Measurements from ENCODE around the gene SNAP29.
"Not testable (repeated sequence)": the region's sequence is repeated elsewhere in the genome, so short reads cannot be mapped to it uniquely, and the experiment has no call there.

Gene SNAP29

GRCh38 chr22:20858615-20859416 is at the start of gene SNAP29, which contains the start of gene PI4KA:
SNAP29 (plus strand) TSS chr22:20859007; CDS start chr22:20859111, 104 bp downstream.
PI4KA (minus strand) TSS chr22:20858811; CDS start chr22:20858725, 86 bp downstream.
- peak; percentile 96 to 97 for DNase-seq (ENCODE audit: low read depth in 2 of 2)

DNA sequence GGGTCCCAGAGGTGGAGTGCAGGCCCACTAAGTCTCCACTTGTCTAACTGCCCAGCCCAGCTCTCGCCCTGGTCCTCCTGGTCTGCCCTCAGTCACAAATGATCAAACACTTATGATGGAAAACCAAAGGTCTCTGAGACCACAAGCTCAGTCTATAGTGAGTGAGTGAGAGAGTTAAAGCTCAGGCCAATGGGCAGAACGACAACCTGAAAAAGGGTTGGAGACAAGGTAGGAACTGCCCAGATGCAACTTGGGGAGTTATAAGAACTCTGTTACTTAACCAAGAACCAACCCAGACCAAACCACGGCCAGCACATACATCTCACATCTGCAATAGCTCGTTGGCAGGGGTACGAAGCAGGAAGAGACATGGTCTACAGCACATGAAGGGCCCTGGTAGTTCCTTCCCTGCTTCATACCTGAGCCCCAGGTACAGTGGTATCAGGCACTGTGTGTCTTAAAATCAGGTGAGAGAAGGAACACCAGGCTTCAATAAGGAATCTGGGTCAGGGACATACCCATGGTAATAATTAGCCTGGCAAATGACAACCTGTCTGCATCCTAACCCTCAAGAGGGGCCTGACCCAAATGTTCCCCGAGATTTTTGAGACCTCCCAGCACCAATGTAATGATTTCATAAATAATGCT is 49.1 kb upstream of the SNAP29 start:
- DNase-seq (ENCODE audit: low read depth in 2 of 2): no peak

DNA sequence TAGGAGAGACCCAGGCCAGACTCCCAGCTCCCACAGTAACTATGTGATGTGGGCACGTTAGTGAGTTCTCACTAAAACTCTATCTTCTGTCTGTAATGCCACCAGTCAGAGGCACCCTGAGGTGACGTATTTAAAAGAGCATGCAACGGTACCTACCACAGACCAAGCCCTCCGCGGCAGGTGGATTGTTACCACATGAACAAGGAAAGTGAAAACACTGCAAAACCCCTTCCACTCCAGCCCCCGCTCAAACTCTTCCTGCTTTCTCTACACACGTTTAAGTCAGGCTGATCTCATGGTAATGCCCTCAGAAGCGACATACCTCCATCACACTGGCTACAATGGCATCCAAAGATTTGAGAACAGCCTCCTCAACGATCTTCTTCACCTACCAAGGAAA is 48.2 kb upstream of the SNAP29 start:
- DNase-seq (ENCODE audit: low read depth in 2 of 2): no peak

GRCh38 chr22:20811171-20811570 is 47.6 kb upstream of the SNAP29 start:
- no peak for DNase-seq (ENCODE audit: low read depth in 2 of 2)

- DNase-seq (ENCODE audit: low read depth in 2 of 2): no peak
Observed at GRCh38 chr22:20811971-20812660, 46.7 kb upstream of the SNAP29 start.

GRCh38 chr22:20813056-20813455 is 45.8 kb upstream of the SNAP29 start:
- no peak for DNase-seq (ENCODE audit: low read depth in 2 of 2)

DNA sequence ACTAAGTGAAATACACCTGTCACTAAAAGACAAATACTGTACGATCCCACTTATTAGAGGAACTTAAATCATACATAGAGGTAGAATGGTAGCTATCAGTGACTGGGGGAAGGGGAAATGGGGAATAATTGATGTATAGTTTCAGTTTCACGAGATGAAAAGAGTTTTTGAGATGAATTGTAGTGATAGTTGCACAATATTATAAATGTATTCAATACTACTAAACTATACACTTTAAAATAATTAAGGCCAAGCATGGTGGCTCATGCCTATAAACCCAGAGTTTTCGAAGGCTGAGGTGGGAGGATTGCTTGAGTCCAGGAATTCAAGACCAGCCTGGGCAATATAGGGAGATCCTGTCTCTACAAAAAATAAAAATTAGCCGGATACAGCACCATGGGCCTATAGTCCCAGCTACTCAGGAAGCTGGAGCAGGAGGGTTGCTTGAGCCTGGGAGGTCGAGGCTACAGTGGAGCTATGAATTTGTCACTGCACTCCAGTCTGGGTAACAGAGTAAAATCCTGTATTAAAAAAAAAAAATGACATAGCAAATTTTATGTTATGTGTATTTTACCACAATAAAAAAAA is 44.5 kb upstream of the SNAP29 start:
- no peak for DNase-seq (ENCODE audit: low read depth in 2 of 2)

DNA sequence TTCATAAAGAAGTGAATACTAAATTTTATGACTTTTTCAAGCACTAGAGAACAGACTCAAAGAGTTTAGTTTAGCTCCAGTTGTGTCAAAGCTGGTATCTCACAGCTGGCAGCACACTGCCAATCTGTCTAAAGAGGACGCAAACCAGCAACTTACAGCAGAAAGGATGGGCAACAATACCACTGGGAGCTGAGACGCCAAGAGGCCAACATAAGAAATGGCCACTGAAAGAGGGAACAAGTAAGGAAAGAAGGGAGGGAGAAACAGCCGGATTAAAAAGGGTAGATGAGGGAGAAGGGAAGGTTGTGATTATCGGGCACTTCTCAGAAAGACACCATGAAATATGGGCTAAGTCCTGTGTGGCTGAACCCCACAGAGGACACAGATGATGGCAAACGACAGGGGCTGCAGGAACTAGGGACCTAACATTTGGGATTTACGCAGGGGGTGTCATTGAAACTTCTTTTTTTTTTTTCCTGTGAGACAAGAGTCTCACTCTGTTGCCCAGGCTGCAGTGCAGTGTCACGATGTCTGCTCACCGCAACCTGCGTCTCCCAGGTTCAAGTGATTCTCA is 43.2 kb upstream of the SNAP29 start:
- no peak for DNase-seq (ENCODE audit: low read depth in 2 of 2)

GRCh38 chr22:20816559-20816958 is 42.2 kb upstream of the SNAP29 start:
- no peak for DNase-seq (ENCODE audit: low read depth in 2 of 2)

- no peak for DNase-seq (ENCODE audit: low read depth in 2 of 2)
Observed at GRCh38 chr22:20818471-20818870, 40.3 kb upstream of the SNAP29 start.

GRCh38 chr22:20819471-20819870 is 39.3 kb upstream of the SNAP29 start:
- no peak for DNase-seq (ENCODE audit: low read depth in 2 of 2)

DNA sequence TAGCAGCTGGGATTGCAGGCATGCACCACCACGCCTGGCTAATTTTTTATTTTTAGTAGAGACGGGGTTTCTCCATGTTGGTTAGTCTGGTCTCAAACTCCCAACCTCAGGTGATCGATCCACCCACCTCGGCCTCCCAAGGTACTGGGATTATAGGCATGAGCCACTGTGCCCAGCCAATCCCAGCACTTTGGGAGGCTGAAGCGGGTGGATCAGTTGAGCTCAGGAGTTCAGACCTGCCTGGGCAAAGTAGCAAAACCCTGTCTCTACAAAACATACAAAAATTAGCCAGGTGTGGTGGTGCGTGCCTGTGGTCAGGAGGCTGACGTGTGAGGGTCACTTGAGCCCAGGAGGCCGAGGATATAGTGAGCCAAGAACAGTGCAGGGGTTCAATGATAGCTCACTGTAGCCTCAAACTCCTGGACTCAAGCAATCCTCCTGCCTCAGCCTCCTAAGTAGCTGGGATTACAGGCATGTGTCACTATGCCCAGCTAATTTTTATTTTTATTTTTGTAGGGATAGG is 37.0 kb upstream of the SNAP29 start:
- not testable (repeated sequence) for DNase-seq (ENCODE audit: low read depth in 2 of 2)

DNA sequence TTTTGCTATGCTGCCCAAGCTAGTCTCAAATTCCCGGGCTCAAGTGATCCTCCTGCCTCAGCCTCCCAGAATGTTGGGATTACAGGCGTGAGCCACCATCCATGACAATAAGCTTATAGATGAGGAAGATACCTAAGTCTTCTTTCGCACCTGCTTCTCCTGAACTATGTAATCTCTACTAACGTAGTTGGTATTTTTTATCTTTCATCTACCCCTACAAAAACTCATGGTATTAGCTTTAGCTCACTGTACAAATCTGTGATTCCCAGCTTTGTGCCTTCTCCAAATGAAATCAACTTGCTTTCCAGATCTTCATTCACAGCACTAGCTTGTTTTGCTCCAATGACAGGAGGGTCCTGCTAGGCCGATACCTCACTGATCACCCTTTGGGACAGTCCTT is 36.6 kb upstream of the SNAP29 start:
- no peak for DNase-seq (ENCODE audit: low read depth in 2 of 2)

DNA sequence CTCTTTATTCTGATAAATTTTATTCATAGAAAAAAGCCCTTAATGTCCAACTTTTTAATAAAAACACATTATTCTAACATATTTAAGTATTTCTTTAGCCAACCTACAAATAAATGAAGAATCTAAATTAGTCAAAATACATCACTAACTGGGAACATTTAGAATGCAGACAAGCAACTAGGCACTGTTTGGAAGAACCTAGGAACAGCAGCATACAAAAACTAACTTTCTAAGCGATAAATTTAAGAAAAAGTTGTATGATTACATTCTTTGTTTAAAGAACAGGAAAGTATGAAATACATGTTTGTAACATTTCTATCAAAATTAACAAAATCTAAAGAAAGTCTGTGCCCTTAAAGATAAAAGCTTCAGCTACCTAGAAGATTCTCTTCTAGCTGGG is 35.5 kb upstream of the SNAP29 start:
- DNase-seq (ENCODE audit: low read depth in 2 of 2): no peak

DNA sequence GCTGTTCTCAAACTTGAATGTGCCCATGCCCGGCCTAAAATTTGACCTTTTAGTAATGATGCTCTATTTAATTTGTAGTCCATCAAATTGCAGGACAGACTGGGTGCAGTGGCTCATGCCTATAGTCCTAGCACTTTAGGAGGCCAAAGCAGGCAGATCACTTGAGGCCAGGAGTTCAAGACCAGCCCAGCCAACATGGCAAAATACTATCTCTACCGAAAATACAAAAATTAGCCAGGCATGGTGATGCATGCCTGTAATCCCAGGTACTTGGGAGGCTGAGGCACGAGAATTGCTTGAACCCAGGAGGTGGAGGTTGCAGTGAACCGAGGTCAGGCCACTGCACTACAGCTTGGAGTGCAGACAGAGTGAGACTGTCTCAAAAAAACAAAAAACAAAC is 33.6 kb upstream of the SNAP29 start:
- not testable (repeated sequence) for DNase-seq (ENCODE audit: low read depth in 2 of 2)

- no peak for DNase-seq (ENCODE audit: low read depth in 2 of 2)
Observed at GRCh38 chr22:20825624-20826023, 33.2 kb upstream of the SNAP29 start.

DNA sequence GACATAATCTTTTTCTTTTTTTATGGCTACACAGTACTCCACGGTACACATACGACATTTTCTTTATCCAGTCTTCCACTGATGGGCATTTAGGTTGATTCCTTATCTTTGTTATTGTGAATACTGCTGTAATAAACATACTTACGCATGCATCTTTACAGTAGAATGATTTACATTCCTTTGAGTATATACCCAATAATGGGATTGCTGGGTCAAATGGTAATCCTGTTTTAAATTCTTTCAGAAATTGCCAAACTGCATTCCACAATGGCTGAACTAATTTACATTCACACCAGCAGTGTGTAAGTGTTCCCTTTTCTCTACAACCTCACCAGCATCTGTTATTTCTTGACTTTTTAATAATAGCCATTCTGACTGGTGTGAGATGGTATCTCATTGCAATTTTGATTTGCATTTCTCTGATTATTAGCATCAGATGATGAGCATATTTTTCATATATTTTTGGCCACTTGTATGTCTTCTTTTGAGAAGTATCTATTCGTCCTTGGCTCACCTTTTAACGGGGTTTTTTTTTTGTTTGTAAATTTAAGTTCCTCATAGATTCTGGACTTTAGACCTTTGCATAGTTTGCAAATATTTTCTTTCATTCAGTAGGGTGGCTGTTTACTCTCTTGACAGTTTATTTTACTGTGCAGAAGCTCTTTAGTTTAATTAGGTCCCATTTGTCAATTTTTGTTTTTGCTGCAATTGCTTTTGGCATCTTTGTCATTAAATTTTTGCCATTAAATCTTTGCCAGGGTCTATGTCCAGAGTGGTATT is 32.2 kb upstream of the SNAP29 start:
- not testable (repeated sequence) for DNase-seq (ENCODE audit: low read depth in 2 of 2)

DNA sequence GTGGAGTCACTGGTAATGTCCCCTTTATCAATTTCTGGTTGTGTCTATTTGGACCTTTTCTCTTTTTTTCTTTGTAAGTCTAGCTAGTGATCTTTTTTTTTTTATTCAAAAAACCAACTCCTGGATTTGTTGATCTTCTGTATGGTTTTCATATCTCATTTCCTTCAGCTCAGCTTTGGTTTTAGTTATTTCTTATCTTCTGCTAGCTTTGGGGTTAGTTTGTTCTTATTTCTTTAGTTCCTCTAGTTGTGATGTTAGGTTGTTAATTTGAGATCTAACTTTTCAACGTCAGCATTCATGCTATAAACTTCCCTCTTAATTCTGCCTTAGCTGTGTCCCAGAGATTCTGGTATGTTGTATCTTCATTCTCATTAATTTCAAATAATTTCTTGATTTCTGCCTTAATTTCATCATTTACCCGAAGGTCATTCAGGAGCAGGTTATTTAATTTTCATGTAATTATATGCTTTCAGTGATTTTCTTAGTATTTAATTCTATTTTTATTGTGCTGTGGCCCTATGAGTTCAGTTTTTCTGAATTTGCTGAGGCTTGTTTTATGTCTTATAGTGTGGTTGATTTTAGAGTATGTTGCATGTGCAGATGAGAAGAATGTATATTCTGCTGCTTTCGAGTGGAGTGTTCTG is 29.2 kb upstream of the SNAP29 start:
- DNase-seq (ENCODE audit: low read depth in 2 of 2): no peak

DNA sequence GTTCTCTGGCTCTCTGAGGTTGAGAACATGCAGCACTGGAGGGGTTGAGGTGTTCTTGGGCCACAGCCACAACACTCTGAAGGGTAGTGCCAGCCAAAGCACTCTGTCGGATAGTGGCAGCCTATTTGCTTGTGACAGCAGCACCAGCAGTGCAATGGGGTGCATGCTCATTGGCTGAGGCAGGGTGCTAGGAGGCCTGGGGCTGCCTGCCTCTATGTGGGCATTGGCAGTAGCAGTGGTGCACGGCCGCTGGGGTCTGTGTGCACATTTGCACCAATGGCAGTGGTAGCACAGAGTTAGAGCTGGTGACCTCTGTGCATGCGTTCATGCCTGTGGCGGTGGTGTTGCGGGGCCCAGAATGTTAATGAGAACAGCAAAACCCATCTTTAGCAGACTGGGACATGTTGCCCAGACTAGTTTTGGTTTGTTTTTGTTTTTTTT is 25.6 kb upstream of the SNAP29 start:
- DNase-seq (ENCODE audit: low read depth in 2 of 2): no peak

GRCh38 chr22:20834206-20834605 is 24.6 kb upstream of the SNAP29 start:
- no peak for DNase-seq (ENCODE audit: low read depth in 2 of 2)

Data from fibroblast of skin of left biceps (primary cell).